Fibroblast of lung (primary cell): ENCODE results near the gene LMAN2. TPM values are rescaled to one million over a fixed set of nuclear protein-coding genes. Genes with fewer than 3 reads are reported as not detected.

Experiments used
- DNase-seq, 2 donors: peaks; one replicate each; pipeline versions ENCODE4 v3.0.0 to v3.0.0-alpha.2; 2010; ENCODE audit warnings: low read depth in 2 of 2
- H2AFZ ChIP-seq: 2 replicates; pipeline ENCODE4 v1.5.1; 2012; ENCODE audit warnings: low read length, control low read depth, inconsistent platforms
- H3K27ac ChIP-seq: 2 replicates; pipeline ENCODE4 v1.5.1; 2011; ENCODE audit warnings: low read length, control low read depth; ENCODE audit not compliant: insufficient read depth
- H3K27me3 ChIP-seq: 2 replicates; pipeline ENCODE4 v1.5.1; 2011; ENCODE audit warnings: mild to moderate bottlenecking, low read length; ENCODE audit not compliant: control insufficient read depth, insufficient read depth
- H3K36me3 ChIP-seq: 2 replicates; pipeline ENCODE4 v1.5.1; 2011; ENCODE audit warnings: low read length; ENCODE audit not compliant: control insufficient read depth, insufficient read depth
- H3K4me1 ChIP-seq: 2 replicates; pipeline ENCODE4 v1.5.1; 2011; ENCODE audit warnings: low read length; ENCODE audit not compliant: control insufficient read depth, insufficient read depth; ENCODE audit errors: extremely low read depth
- H3K4me2 ChIP-seq: 2 replicates; pipeline ENCODE4 v1.5.1; 2011; ENCODE audit warnings: low read length, control low read depth; ENCODE audit not compliant: insufficient read depth; ENCODE audit errors: extremely low read depth
- H3K4me3 ChIP-seq, 4 experiments: fragments of 200-600 bp in 1 of 4; sonication (generic) in 1 of 4; replicated peaks in 1 of 4; 2 replicates each; pipeline ENCODE4 v1.5.1; 2011 to 2016; ENCODE audit warnings: low read length in 4 of 4, low read depth in 3 of 4, mild to moderate bottlenecking in 3 of 4, control low read depth in 2 of 4, inconsistent platforms in 1 of 4, mixed read lengths in 1 of 4; ENCODE audit not compliant: insufficient read depth in 1 of 4; ENCODE audit errors: control extremely low read depth in 1 of 4
- H3K79me2 ChIP-seq: 2 replicates; pipeline ENCODE4 v1.5.1; 2012; ENCODE audit warnings: mild to moderate bottlenecking, low read length, inconsistent platforms; ENCODE audit not compliant: control insufficient read depth, insufficient read depth
- H3K9ac ChIP-seq: 2 replicates; pipeline ENCODE4 v1.5.1; 2011; ENCODE audit warnings: mild to moderate bottlenecking, low read length, control low read depth; ENCODE audit not compliant: insufficient read depth
- H3K9me3 ChIP-seq: 2 replicates; pipeline ENCODE4 v1.5.1; 2012; ENCODE audit warnings: low read depth, low read length; ENCODE audit not compliant: control insufficient read depth, insufficient read depth
- H4K20me1 ChIP-seq: 2 replicates; pipeline ENCODE4 v1.5.1; 2011; ENCODE audit warnings: low read length; ENCODE audit not compliant: control insufficient read depth, insufficient read depth; ENCODE audit errors: extremely low read depth
- EZH2 ChIP-seq: IDR thresholded peaks from 2 replicates; pipeline ENCODE4 v1.5.1; 2012; ENCODE audit warnings: low read length, control low read depth, mild to moderate bottlenecking; ENCODE audit errors: missing control alignments
- polyA plus RNA-seq, 2 donors: library from polyadenylated mRNA; depleted of rRNA in 1 of 2; stranded (reverse) in 1 of 2; unstranded in 1 of 2; fragments of >200 nt; gene quantifications; 2 replicates each; pipeline ENCODE4 v1.2.1, GENCODE V29; 2011 to 2012; ENCODE audit warnings: missing spikeins in 1 of 2
- total RNA-seq: library from RNA; depleted of rRNA; stranded (reverse); fragments of >200 nt; gene quantifications from 2 replicates; pipeline ENCODE4 v1.2.1, GENCODE V29; 2014
- TF ChIP-seq, protein P1 (sequence below), 2 donors: IDR thresholded peaks in 1 of 2; conservative IDR thresholded peaks in 1 of 2; 1 replicate in 1 of 2; 2 replicates in 1 of 2; pipeline ENCODE4 v1.5.1; 2011 to 2012; ENCODE audit warnings: low read length in 2 of 2, control low read depth in 1 of 2, inconsistent platforms in 1 of 2, low read depth in 1 of 2, mild to moderate bottlenecking in 1 of 2

The LMAN2 gene
- total and polyA plus RNA-seq, 2 donors (not counting 1 experiment from before 2014, with no cell fraction given), result 145 to 396 TPM

GRCh38 chr5:177303925-177304391, 47.5 kb downstream of the LMAN2 start:
- peak overlapping the region; percentile 56 to 95 (median 83) for H3K4me3 ChIP-seq
- peak overlapping the region; percentile 79 for H3K9ac ChIP-seq
- peak overlapping the region; percentile 82 for H3K4me2 ChIP-seq
- TF ChIP-seq EZH2, result no peak
- TF ChIP-seq, protein P1, sequence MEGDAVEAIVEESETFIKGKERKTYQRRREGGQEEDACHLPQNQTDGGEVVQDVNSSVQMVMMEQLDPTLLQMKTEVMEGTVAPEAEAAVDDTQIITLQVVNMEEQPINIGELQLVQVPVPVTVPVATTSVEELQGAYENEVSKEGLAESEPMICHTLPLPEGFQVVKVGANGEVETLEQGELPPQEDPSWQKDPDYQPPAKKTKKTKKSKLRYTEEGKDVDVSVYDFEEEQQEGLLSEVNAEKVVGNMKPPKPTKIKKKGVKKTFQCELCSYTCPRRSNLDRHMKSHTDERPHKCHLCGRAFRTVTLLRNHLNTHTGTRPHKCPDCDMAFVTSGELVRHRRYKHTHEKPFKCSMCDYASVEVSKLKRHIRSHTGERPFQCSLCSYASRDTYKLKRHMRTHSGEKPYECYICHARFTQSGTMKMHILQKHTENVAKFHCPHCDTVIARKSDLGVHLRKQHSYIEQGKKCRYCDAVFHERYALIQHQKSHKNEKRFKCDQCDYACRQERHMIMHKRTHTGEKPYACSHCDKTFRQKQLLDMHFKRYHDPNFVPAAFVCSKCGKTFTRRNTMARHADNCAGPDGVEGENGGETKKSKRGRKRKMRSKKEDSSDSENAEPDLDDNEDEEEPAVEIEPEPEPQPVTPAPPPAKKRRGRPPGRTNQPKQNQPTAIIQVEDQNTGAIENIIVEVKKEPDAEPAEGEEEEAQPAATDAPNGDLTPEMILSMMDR (conservative IDR thresholded peaks at IDR 0.05 in 1 of 2, IDR thresholded peaks at IDR 0.05 in 1 of 2; ENCODE audit: low read depth in 1 of 2, low read length in 2 of 2), result no peak
- H3K36me3 ChIP-seq, result peaks cover 29% of the 10 kb centered on the region
- H3K79me2 ChIP-seq, result peaks cover 41% of the 10 kb centered on the region
- peak; percentile 9 to 22 for DNase-seq
- H4K20me1 ChIP-seq, result no peaks in the 10 kb centered on the region
- H3K27me3 ChIP-seq, result no peaks in the 10 kb centered on the region
- peak overlapping the region; percentile 84 for H3K27ac ChIP-seq
- no peaks in the 10 kb centered on the region for H3K9me3 ChIP-seq
- no peak overlapping the region for H2AFZ ChIP-seq
- peaks cover 15% of the 10 kb centered on the region for H3K4me1 ChIP-seq

- Histone ChIP-seq H3K4me1 (peaks cover 15% of the 10 kb centered on the region), H3K36me3 (peaks cover 26% of the 10 kb centered on the region), H3K27me3 (no peaks in the 10 kb centered on the region), H2AFZ (peak within 1 kb of the TSS; percentile 67), H3K9ac (peak within 1 kb of the TSS; percentile 89), H3K4me2 (peak within 1 kb of the TSS; percentile 85), H3K79me2 (peaks cover 37% of the 10 kb centered on the region), H3K9me3 (no peaks in the 10 kb centered on the region), H3K27ac (peak within 1 kb of the TSS; percentile 87), H3K4me3 (peak within 1 kb of the TSS; percentile 56 to 95 (median 89)), H4K20me1 (no peaks in the 10 kb centered on the region)
- TF ChIP-seq, protein P1 (conservative IDR thresholded peaks at IDR 0.05 in 1 of 2, IDR thresholded peaks at IDR 0.05 in 1 of 2; ENCODE audit: low read depth in 1 of 2, low read length in 2 of 2), result peak; percentile 5 to 25
- TF ChIP-seq EZH2, result no peak
- DNase-seq, result peak; percentile 79
Measured at GRCh38 chr5:177303121-177303924, 48.1 kb downstream of the LMAN2 start, which contains the start of the genes PRELID1 and RAB24. PRELID1 (plus strand) TSS chr5:177303799; CDS start chr5:177303986, 187 bp downstream. RAB24 (minus strand) TSS chr5:177303719; CDS start chr5:177303288, 431 bp downstream.

DNA sequence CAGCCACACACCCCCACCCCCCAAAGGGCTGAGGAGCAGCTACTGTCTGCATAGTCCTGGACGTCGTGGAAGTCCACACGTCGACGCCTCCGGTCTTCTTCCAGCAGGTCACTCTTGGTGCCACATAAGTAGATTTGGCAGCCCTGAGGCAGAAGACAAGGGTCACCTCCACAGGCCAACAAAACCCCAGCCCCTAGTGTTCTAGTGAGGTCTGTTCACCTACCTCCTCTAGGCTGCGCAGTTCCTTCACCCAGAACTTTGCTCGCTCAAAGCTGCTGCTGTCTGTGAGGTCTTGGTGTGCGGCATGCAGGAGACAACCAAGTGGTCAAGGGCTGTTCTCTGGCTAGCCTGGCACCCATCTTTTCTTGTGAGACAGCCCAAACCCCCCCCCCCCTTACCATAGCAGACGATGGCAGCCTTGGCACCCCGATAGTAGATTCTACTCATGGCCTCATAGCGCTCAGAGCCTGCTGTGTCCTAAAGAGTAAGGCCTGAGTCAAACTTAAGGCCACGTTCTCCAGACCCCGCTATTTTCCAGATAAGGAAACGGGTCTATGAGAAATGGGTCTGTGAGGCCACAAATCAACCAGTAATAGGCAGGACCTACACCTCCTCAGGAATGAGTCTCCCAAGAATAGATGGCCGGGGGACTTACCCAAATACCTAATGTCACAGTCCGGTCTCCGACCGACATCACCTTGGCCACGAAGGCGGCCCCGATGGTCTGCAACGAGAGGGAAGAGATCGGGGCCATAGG, 48.9 kb downstream of the LMAN2 start:
- DNase-seq, result peak; percentile 5 to 21
- H3K36me3 ChIP-seq, result peaks cover 22% of the 10 kb centered on the region
- peak overlapping the region; percentile 56 to 95 (median 83) for H3K4me3 ChIP-seq
- no peak overlapping the region for H2AFZ ChIP-seq
- peaks cover 15% of the 10 kb centered on the region for H3K4me1 ChIP-seq
- no peaks in the 10 kb centered on the region for H3K9me3 ChIP-seq
- H3K27me3 ChIP-seq, result no peaks in the 10 kb centered on the region
- TF ChIP-seq, protein P1 (conservative IDR thresholded peaks at IDR 0.05 in 1 of 2, IDR thresholded peaks at IDR 0.05 in 1 of 2; ENCODE audit: low read depth in 1 of 2, low read length in 2 of 2), result no peak
- TF ChIP-seq EZH2, result no peak
- peak overlapping the region; percentile 85 for H3K4me2 ChIP-seq
- peaks cover 37% of the 10 kb centered on the region for H3K79me2 ChIP-seq
- H4K20me1 ChIP-seq, result no peaks in the 10 kb centered on the region
- H3K27ac ChIP-seq, result peak overlapping the region; percentile 87
- peak overlapping the region; percentile 89 for H3K9ac ChIP-seq
